SH-SY5Y (cell line): ENCODE results near the gene GLRA3.

Experiments used
- GATA2 ChIP-seq: IDR thresholded peaks from 2 replicates; pipeline ENCODE4 v1.6.1; 2011; ENCODE audit warnings: mild to moderate bottlenecking, low read depth, low read length
- GATA3 ChIP-seq: IDR thresholded peaks from 2 replicates; pipeline ENCODE4 v1.6.1; 2011; ENCODE audit warnings: low read depth, mild to moderate bottlenecking, low read length, moderate library complexity

The GLRA3 gene

GRCh38 chr4:174763454-174764104 is 65.5 kb downstream of the GLRA3 start:
- TF ChIP-seq GATA3 (no peak), GATA2 (no peak)

- TF ChIP-seq GATA2 (no peak), GATA3 (no peak)
These were observed 67.6 kb downstream of the GLRA3 start for GRCh38 chr4:174761451-174761850.

GRCh38 chr4:174757736-174758135 is 71.3 kb downstream of the GLRA3 start:
- no peak for TF ChIP-seq GATA3
- no peak for TF ChIP-seq GATA2

GRCh38 chr4:174753021-174753420 is 76.0 kb downstream of the GLRA3 start:
- TF ChIP-seq GATA3, result no peak
- TF ChIP-seq GATA2, result no peak

- no peak for TF ChIP-seq GATA2
- TF ChIP-seq GATA3, result no peak
These were observed 77.0 kb downstream of the GLRA3 start for GRCh38 chr4:174752026-174752425.

- TF ChIP-seq GATA2, result no peak
- TF ChIP-seq GATA3, result no peak
These were observed 80.0 kb downstream of the GLRA3 start for GRCh38 chr4:174749091-174749490.

GRCh38 chr4:174746710-174747109 is 82.3 kb downstream of the GLRA3 start:
- TF ChIP-seq GATA2 (no peak), GATA3 (no peak)

- TF ChIP-seq GATA3, result no peak
- TF ChIP-seq GATA2, result no peak
These were observed 86.5 kb downstream of the GLRA3 start for GRCh38 chr4:174742561-174742960.

GRCh38 chr4:174739576-174739975 is 89.5 kb downstream of the GLRA3 start:
- TF ChIP-seq GATA2 (no peak), GATA3 (no peak)

- TF ChIP-seq GATA3 (no peak), GATA2 (no peak)
These were observed 94.9 kb downstream of the GLRA3 start for GRCh38 chr4:174734181-174734580.

- TF ChIP-seq GATA3 (no peak), GATA2 (no peak)
These were observed 111.2 kb downstream of the GLRA3 start for GRCh38 chr4:174717828-174718227.

GRCh38 chr4:174716986-174717770 is 111.9 kb downstream of the GLRA3 start:
- TF ChIP-seq GATA3, result no peak
- no peak for TF ChIP-seq GATA2

- TF ChIP-seq GATA2, result no peak
- no peak for TF ChIP-seq GATA3
These were observed 114.4 kb downstream of the GLRA3 start for GRCh38 chr4:174714393-174715211.

GRCh38 chr4:174713821-174714220 is 115.2 kb downstream of the GLRA3 start:
- TF ChIP-seq GATA3, result no peak
- no peak for TF ChIP-seq GATA2

GRCh38 chr4:174713181-174713580 is 115.9 kb downstream of the GLRA3 start:
- TF ChIP-seq GATA2, result no peak
- no peak for TF ChIP-seq GATA3

- TF ChIP-seq GATA2 (no peak), GATA3 (no peak)
These were observed 119.5 kb downstream of the GLRA3 start for GRCh38 chr4:174709526-174709925.

- no peak for TF ChIP-seq GATA2
- TF ChIP-seq GATA3, result no peak
These were observed 120.7 kb downstream of the GLRA3 start for GRCh38 chr4:174708381-174708780.
